HepG2 (cell line): Measurements from ENCODE around the gene NUP93. TPM values are rescaled to one million over a fixed set of nuclear protein-coding genes. Genes with fewer than 3 reads are reported as not detected.
A peak's percentile ranks its signal among the peaks of the same experiment; 100 is the strongest.

ENCODE experiments used
- ERF ChIP-seq: IDR thresholded peaks from 2 replicates; pipeline ENCODE4 v1.6.1; 2018; ENCODE audit warnings: missing biosample characterization, missing genetic modification reagents
- HOXA5 ChIP-seq: sonication (generic); formaldehyde crosslinking; IDR thresholded peaks from 2 replicates; pipeline ENCODE4 v1.4.0; 2020; ENCODE audit warnings: missing genetic modification reagents
- JDP2 ChIP-seq: sonication (generic); formaldehyde crosslinking; IDR thresholded peaks from 2 replicates; pipeline ENCODE4 v1.8.1; 2022; ENCODE audit warnings: missing genetic modification reagents, borderline replicate concordance
- KLF12 ChIP-seq: sonication (generic); formaldehyde crosslinking; IDR thresholded peaks from 2 replicates; pipeline ENCODE4 v1.4.0; 2020; ENCODE audit warnings: missing genetic modification reagents, borderline replicate concordance
- KMT2B ChIP-seq: IDR thresholded peaks from 2 replicates; pipeline ENCODE4 v1.6.1; 2016; ENCODE audit warnings: missing genetic modification reagents, missing compliant biosample characterization
- MXD3 ChIP-seq: IDR thresholded peaks from 2 replicates; pipeline ENCODE4 v1.6.1; 2016; ENCODE audit warnings: mild to moderate bottlenecking, missing biosample characterization, missing genetic modification reagents
- RARA ChIP-seq: IDR thresholded peaks from 2 replicates; pipeline ENCODE4 v1.6.1; 2016; ENCODE audit warnings: missing genetic modification reagents, missing compliant biosample characterization
- RFXAP ChIP-seq: sonication (generic); formaldehyde crosslinking; IDR thresholded peaks from 2 replicates; pipeline ENCODE4 v1.4.0; 2020; ENCODE audit warnings: missing genetic modification reagents, borderline replicate concordance
- SATB2 ChIP-seq: sonication (generic); formaldehyde crosslinking; IDR thresholded peaks from 2 replicates; pipeline ENCODE4 v1.5.0; 2020; ENCODE audit warnings: missing genetic modification reagents
- SRSF9 ChIP-seq: fragments of 200-400 bp; formaldehyde crosslinking; IDR thresholded peaks from 2 replicates; pipeline ENCODE4 v1.6.1; 2018; ENCODE audit warnings: borderline replicate concordance, mild to moderate bottlenecking, low read depth, low read length; ENCODE audit not compliant: insufficient read depth, poor library complexity, severe bottlenecking
- TEAD3 ChIP-seq: optimal IDR thresholded peaks from 2 replicates; pipeline ENCODE3; 2016; ENCODE audit warnings: borderline replicate concordance
- TEF ChIP-seq: sonication (generic); formaldehyde crosslinking; IDR thresholded peaks from 2 replicates; pipeline ENCODE4 v1.5.0; 2020; ENCODE audit warnings: missing genetic modification reagents
- ZNF660 ChIP-seq: sonication (generic); formaldehyde crosslinking; IDR thresholded peaks from 2 replicates; pipeline ENCODE4 v1.5.1; 2020; ENCODE audit warnings: mild to moderate bottlenecking, low read depth, missing genetic modification reagents, borderline replicate concordance
- ZNF709 ChIP-seq: sonication (generic); formaldehyde crosslinking; IDR thresholded peaks from 2 replicates; pipeline ENCODE4 v1.5.0; 2020; ENCODE audit warnings: mild to moderate bottlenecking, missing genetic modification reagents
- ZNF775 ChIP-seq: sonication (generic); formaldehyde crosslinking; IDR thresholded peaks from 2 replicates; pipeline ENCODE4 v1.4.0; 2020; ENCODE audit warnings: missing genetic modification reagents, mild to moderate bottlenecking, moderate library complexity, borderline replicate concordance
- ZSCAN29 ChIP-seq: sonication (generic); formaldehyde crosslinking; conservative IDR thresholded peaks from 2 replicates; pipeline ENCODE4 v1.4.0; 2020; ENCODE audit warnings: mild to moderate bottlenecking, missing genetic modification reagents
- polyA plus RNA-seq, 8 experiments: library from polyadenylated mRNA; depleted of rRNA in 3 of 8; stranded (reverse) in 7 of 8; unstranded in 1 of 8; fragments of >200 nt; fragmentation: Illumina TruSeq in 4 of 8; extraction: Trizol in 4 of 8; gene quantifications; 2 replicates each; pipeline versions ENCODE4 v1.2.1 to v1.2.3, GENCODE V29; 2011 to 2016; ENCODE audit warnings: low read depth in 4 of 8, missing spikeins in 1 of 8, mixed read lengths in 1 of 8; ENCODE audit not compliant: insufficient read depth in 1 of 8
- total RNA-seq, 5 experiments: library from RNA; depleted of rRNA; stranded (reverse); fragments of >200 nt; fragmentation: Illumina TruSeq; extraction: Trizol; gene quantifications; 2 replicates each; pipeline ENCODE4 v1.2.3, GENCODE V29; 2016; ENCODE audit warnings: low read depth in 1 of 5
- TF ChIP-seq, protein P1 (sequence below): sonication (generic); formaldehyde crosslinking; IDR thresholded peaks from 2 replicates; pipeline ENCODE4 v1.4.0; 2020; ENCODE audit warnings: mild to moderate bottlenecking, missing genetic modification reagents
- TF ChIP-seq, protein P2 (sequence below): fragments of 450-650 bp; IDR thresholded peaks from 2 replicates; pipeline ENCODE4 v1.6.1; 2017
- TF ChIP-seq, protein P3 (sequence below): sonication (generic); formaldehyde crosslinking; IDR thresholded peaks from 2 replicates; pipeline ENCODE4 v1.4.0; 2020; ENCODE audit warnings: missing genetic modification reagents
- TF ChIP-seq, protein P4 (sequence below): sonication (generic); formaldehyde crosslinking; IDR thresholded peaks from 2 replicates; pipeline ENCODE4 v1.4.0; 2020; ENCODE audit warnings: missing genetic modification reagents
- TF ChIP-seq, protein P5 (sequence below): sonication (generic); formaldehyde crosslinking; conservative IDR thresholded peaks from 2 replicates; pipeline ENCODE4 v1.5.0; 2020; ENCODE audit warnings: missing genetic modification reagents

NUP93 gene
- total and polyA plus RNA-seq, 2 of the 13 experiments (the other 11 are each of a cell fraction or from before 2014, with no cell fraction given): 58.5 to 140 TPM

GRCh38 chr16:56861756-56862155 lies 131.8 kb downstream of the NUP93 start (continued):
- TF ChIP-seq MXD3 (CRISPR knock-in tag) (no peak), KLF12 (CRISPR knock-in tag) (no peak), SRSF9 (no peak), ZSCAN29 (no peak), HOXA5 (CRISPR knock-in tag) (no peak), ERF (CRISPR knock-in tag) (peak; percentile 19; the same call in 1 of the 2 replicates), JDP2 (CRISPR knock-in tag) (no peak), TEAD3 (peak; percentile 12), KMT2B (CRISPR knock-in tag) (0 out of 2 replicates have a peak, but pooled peaks have one; percentile 11), ZNF660 (CRISPR knock-in tag) (no peak), SATB2 (CRISPR knock-in tag) (no peak), RFXAP (CRISPR knock-in tag) (no peak), TEF (CRISPR knock-in tag) (no peak), ZNF775 (CRISPR knock-in tag) (no peak), ZNF709 (CRISPR knock-in tag) (0 out of 2 replicates have a peak, but pooled peaks have one; percentile 35), RARA (CRISPR knock-in tag) (peak; percentile 41; the same call in 1 of the 2 replicates)
- TF ChIP-seq, protein P1, sequence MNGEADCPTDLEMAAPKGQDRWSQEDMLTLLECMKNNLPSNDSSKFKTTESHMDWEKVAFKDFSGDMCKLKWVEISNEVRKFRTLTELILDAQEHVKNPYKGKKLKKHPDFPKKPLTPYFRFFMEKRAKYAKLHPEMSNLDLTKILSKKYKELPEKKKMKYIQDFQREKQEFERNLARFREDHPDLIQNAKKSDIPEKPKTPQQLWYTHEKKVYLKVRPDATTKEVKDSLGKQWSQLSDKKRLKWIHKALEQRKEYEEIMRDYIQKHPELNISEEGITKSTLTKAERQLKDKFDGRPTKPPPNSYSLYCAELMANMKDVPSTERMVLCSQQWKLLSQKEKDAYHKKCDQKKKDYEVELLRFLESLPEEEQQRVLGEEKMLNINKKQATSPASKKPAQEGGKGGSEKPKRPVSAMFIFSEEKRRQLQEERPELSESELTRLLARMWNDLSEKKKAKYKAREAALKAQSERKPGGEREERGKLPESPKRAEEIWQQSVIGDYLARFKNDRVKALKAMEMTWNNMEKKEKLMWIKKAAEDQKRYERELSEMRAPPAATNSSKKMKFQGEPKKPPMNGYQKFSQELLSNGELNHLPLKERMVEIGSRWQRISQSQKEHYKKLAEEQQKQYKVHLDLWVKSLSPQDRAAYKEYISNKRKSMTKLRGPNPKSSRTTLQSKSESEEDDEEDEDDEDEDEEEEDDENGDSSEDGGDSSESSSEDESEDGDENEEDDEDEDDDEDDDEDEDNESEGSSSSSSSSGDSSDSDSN: no peak
- TF ChIP-seq, protein P2, sequence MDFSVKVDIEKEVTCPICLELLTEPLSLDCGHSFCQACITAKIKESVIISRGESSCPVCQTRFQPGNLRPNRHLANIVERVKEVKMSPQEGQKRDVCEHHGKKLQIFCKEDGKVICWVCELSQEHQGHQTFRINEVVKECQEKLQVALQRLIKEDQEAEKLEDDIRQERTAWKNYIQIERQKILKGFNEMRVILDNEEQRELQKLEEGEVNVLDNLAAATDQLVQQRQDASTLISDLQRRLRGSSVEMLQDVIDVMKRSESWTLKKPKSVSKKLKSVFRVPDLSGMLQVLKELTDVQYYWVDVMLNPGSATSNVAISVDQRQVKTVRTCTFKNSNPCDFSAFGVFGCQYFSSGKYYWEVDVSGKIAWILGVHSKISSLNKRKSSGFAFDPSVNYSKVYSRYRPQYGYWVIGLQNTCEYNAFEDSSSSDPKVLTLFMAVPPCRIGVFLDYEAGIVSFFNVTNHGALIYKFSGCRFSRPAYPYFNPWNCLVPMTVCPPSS: no peak
- TF ChIP-seq, protein P3, sequence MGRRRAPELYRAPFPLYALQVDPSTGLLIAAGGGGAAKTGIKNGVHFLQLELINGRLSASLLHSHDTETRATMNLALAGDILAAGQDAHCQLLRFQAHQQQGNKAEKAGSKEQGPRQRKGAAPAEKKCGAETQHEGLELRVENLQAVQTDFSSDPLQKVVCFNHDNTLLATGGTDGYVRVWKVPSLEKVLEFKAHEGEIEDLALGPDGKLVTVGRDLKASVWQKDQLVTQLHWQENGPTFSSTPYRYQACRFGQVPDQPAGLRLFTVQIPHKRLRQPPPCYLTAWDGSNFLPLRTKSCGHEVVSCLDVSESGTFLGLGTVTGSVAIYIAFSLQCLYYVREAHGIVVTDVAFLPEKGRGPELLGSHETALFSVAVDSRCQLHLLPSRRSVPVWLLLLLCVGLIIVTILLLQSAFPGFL (CRISPR knock-in tag): no peak
- TF ChIP-seq, protein P4, sequence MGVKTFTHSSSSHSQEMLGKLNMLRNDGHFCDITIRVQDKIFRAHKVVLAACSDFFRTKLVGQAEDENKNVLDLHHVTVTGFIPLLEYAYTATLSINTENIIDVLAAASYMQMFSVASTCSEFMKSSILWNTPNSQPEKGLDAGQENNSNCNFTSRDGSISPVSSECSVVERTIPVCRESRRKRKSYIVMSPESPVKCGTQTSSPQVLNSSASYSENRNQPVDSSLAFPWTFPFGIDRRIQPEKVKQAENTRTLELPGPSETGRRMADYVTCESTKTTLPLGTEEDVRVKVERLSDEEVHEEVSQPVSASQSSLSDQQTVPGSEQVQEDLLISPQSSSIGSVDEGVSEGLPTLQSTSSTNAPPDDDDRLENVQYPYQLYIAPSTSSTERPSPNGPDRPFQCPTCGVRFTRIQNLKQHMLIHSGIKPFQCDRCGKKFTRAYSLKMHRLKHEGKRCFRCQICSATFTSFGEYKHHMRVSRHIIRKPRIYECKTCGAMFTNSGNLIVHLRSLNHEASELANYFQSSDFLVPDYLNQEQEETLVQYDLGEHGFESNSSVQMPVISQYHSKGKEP (CRISPR knock-in tag): no peak
- TF ChIP-seq, protein P5, sequence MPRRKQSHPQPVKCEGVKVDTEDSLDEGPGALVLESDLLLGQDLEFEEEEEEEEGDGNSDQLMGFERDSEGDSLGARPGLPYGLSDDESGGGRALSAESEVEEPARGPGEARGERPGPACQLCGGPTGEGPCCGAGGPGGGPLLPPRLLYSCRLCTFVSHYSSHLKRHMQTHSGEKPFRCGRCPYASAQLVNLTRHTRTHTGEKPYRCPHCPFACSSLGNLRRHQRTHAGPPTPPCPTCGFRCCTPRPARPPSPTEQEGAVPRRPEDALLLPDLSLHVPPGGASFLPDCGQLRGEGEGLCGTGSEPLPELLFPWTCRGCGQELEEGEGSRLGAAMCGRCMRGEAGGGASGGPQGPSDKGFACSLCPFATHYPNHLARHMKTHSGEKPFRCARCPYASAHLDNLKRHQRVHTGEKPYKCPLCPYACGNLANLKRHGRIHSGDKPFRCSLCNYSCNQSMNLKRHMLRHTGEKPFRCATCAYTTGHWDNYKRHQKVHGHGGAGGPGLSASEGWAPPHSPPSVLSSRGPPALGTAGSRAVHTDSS: no peak
